ENCODE data around the gene HOXC5. TPM values are rescaled to one million over a fixed set of nuclear protein-coding genes. Genes with fewer than 3 reads are reported as not detected.
A peak's percentile ranks its signal among the peaks of the same experiment; 100 is the strongest.

Gene HOXC5
- total and polyA plus RNA-seq, 4 donors = not detected

DNA sequence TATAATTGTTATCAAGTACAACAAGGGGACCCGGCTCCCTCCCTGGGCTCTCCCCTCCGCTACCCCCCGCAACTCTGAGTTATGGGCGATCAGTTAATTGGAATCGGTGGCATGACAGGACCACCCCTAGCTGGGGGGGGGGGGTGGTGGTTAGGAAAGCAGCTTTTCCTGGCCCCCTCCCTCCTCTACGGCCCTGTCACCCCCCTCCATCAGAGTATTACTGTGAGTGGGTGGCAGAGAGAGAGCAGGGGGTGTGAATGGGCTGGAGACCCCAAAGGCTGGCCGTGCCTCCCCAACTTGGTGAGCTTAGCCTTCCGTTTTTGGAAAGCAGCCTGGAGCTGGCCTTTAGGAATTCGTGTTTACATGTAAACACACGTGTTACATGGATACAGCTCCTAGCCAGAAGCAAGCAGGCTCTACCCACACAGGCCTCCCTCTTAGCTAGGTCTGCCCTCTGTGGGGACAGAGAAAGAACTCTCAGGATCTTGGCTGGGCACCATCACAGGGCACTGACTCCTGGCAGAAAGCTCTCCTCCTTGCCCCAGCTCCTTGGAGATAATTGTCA, 19.7 kb downstream of the HOXC5 start:
- TF ChIP-seq, protein P1, sequence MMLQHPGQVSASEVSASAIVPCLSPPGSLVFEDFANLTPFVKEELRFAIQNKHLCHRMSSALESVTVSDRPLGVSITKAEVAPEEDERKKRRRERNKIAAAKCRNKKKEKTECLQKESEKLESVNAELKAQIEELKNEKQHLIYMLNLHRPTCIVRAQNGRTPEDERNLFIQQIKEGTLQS (IDR thresholded peaks at IDR 0.05) = no peak
- TF ChIP-seq HNF4A (conservative IDR thresholded peaks at IDR 0.05) = no peak
- TF ChIP-seq RAD21 (IDR thresholded peaks at IDR 0.05) = no peak
- TF ChIP-seq YY1 (IDR thresholded peaks at IDR 0.05) = no peak
- TF ChIP-seq TAF1 (conservative IDR thresholded peaks at IDR 0.05) = no peak
- TF ChIP-seq JUND (IDR thresholded peaks at IDR 0.05) = no peak
- TF ChIP-seq GABPA (IDR thresholded peaks at IDR 0.05 in 1 of 2, conservative IDR thresholded peaks at IDR 0.05 in 1 of 2) = no peak
- no peak for TF ChIP-seq EGR1 (IDR thresholded peaks at IDR 0.05; ENCODE audit: low read depth in 2 of 2)
- no peak for TF ChIP-seq NR2F2 (IDR thresholded peaks at IDR 0.05)
- TF ChIP-seq, protein P2, sequence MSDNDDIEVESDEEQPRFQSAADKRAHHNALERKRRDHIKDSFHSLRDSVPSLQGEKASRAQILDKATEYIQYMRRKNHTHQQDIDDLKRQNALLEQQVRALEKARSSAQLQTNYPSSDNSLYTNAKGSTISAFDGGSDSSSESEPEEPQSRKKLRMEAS (IDR thresholded peaks at IDR 0.05) = no peak
- no peak for TF ChIP-seq HNF4G (IDR thresholded peaks at IDR 0.05)
- TF ChIP-seq, protein P3, sequence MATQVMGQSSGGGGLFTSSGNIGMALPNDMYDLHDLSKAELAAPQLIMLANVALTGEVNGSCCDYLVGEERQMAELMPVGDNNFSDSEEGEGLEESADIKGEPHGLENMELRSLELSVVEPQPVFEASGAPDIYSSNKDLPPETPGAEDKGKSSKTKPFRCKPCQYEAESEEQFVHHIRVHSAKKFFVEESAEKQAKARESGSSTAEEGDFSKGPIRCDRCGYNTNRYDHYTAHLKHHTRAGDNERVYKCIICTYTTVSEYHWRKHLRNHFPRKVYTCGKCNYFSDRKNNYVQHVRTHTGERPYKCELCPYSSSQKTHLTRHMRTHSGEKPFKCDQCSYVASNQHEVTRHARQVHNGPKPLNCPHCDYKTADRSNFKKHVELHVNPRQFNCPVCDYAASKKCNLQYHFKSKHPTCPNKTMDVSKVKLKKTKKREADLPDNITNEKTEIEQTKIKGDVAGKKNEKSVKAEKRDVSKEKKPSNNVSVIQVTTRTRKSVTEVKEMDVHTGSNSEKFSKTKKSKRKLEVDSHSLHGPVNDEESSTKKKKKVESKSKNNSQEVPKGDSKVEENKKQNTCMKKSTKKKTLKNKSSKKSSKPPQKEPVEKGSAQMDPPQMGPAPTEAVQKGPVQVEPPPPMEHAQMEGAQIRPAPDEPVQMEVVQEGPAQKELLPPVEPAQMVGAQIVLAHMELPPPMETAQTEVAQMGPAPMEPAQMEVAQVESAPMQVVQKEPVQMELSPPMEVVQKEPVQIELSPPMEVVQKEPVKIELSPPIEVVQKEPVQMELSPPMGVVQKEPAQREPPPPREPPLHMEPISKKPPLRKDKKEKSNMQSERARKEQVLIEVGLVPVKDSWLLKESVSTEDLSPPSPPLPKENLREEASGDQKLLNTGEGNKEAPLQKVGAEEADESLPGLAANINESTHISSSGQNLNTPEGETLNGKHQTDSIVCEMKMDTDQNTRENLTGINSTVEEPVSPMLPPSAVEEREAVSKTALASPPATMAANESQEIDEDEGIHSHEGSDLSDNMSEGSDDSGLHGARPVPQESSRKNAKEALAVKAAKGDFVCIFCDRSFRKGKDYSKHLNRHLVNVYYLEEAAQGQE (IDR thresholded peaks at IDR 0.05) = no peak
- TF ChIP-seq SP1 (IDR thresholded peaks at IDR 0.05) = no peak
- TF ChIP-seq RXRA (IDR thresholded peaks at IDR 0.05) = no peak
- no peak for TF ChIP-seq FOXA2 (IDR thresholded peaks at IDR 0.05)
- Histone ChIP-seq H3K27me3 (ENCODE audit: control insufficient read depth in 4 of 4, insufficient read depth in 4 of 4, low read length in 3 of 4) (peaks cover 6 to 34% (median 19%) of the 10 kb centered on the region in 4 donors), H3K9me3 (ENCODE audit: control insufficient read depth in 4 of 4, low read length in 3 of 4) (no peaks in the 10 kb centered on the region), H3K4me3 (ENCODE audit: low read depth in 1 of 3, low read length in 3 of 3) (no peak overlapping the region), H3K4me1 (ENCODE audit: control insufficient read depth in 4 of 4, insufficient read depth in 4 of 4, low read length in 3 of 4) (no peaks in the 10 kb centered on the region), H3K27ac (ENCODE audit: low read depth in 1 of 2, low read length in 2 of 2) (no peak overlapping the region), H3K9ac (ENCODE audit: low read depth in 1 of 2, low read length in 2 of 2) (no peak overlapping the region), H3K36me3 (ENCODE audit: control insufficient read depth in 4 of 4, insufficient read depth in 3 of 4, low read depth in 1 of 4, low read length in 3 of 4) (no peaks in the 10 kb centered on the region)
- DNase-seq (ENCODE audit: low spot score) = no peak
- 15% methylated on average over 10 of the region's 10 CpGs for WGBS

DNA sequence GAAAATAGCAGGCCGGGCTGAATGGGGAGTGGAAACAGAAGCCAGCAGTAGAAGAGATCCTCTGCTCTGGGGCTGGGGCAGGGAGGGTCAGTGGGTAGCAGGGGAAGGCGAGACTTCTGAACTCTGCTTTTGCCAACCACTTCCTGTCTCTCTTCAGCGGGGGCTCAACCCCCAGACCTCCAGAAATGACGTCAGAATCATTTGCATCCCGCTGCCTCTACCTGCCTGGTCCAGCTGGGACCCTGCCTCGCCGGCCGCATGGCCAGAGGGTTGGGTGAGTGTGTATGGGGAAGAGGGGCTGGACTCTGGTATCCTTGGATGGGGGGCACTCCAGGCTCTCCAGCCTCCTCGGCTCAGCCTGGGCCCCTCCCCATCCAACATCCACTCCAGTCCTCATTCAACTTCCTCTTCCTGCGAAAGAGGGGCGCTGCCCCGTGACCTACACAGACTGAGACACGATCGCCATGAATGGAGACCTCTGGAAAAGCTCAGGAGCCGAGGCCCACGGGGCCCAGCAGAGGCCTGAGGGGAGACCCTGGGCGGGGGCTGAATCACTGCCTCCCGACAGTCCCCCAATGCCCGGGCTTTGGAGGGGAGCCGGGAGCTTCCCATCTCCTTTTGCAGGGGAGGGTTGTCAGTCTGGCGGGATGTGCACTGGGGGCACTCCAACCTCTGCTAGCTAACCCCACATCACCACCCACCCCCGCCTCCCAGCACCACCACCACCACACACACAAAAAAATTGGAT, 20.3 kb downstream of the HOXC5 start:
- no peaks in the 10 kb centered on the region for H3K36me3 ChIP-seq (ENCODE audit: control insufficient read depth in 4 of 4, insufficient read depth in 3 of 4, low read depth in 1 of 4, low read length in 3 of 4)
- no peak for DNase-seq (ENCODE audit: low spot score)
- H3K27ac ChIP-seq (ENCODE audit: low read depth in 1 of 2, low read length in 2 of 2) = no peak overlapping the region
- no peaks in the 10 kb centered on the region for H3K4me1 ChIP-seq (ENCODE audit: control insufficient read depth in 4 of 4, insufficient read depth in 4 of 4, low read length in 3 of 4)
- H3K4me3 ChIP-seq (ENCODE audit: low read depth in 1 of 3, low read length in 3 of 3) = peak overlapping the region in 1 of 3 donors; percentile 43
- TF ChIP-seq FOXA2 (IDR thresholded peaks at IDR 0.05) (no peak), FOXA1 (IDR thresholded peaks at IDR 0.05) (no peak), GABPA (IDR thresholded peaks at IDR 0.05 in 1 of 2, conservative IDR thresholded peaks at IDR 0.05 in 1 of 2) (no peak)
- TF ChIP-seq, protein P1 (IDR thresholded peaks at IDR 0.05) = no peak
- no peaks in the 10 kb centered on the region for H3K9me3 ChIP-seq (ENCODE audit: control insufficient read depth in 4 of 4, low read length in 3 of 4)
- peaks cover 5 to 31% (median 15%) of the 10 kb centered on the region in 4 donors for H3K27me3 ChIP-seq (ENCODE audit: control insufficient read depth in 4 of 4, insufficient read depth in 4 of 4, low read length in 3 of 4)
- H3K9ac ChIP-seq (ENCODE audit: low read depth in 1 of 2, low read length in 2 of 2) = no peak overlapping the region
- 5% methylated on average over 22 of the region's 22 CpGs for WGBS

Data from liver (tissue), 9 donors.